ENCODE measurements around the gene TMEM212.

Gene TMEM212

GRCh38 chr3:171827836-171828458 is 15.2 kb upstream of the TMEM212 start:
- H3K4me1 ChIP-seq (ENCODE audit: control insufficient read depth in 1 of 2, insufficient read depth in 2 of 2, low read length in 2 of 2) = peaks cover 0 to 15% of the 10 kb centered on the region in 2 donors
- no peaks in the 10 kb centered on the region for H3K36me3 ChIP-seq (ENCODE audit: control insufficient read depth in 1 of 2, insufficient read depth in 2 of 2, low read length in 2 of 2)
- no peaks in the 10 kb centered on the region for H3K9me3 ChIP-seq (ENCODE audit: control insufficient read depth in 1 of 2, low read length in 2 of 2)
- no peak overlapping the region for H3K4me3 ChIP-seq (ENCODE audit: low read depth in 1 of 2, low read length in 2 of 2)
- H3K27me3 ChIP-seq (ENCODE audit: low read depth, low read length) = no peaks in the 10 kb centered on the region
- H3K27ac ChIP-seq (ENCODE audit: low read length) = no peak overlapping the region

- H3K27me3 ChIP-seq (ENCODE audit: low read depth, low read length) = no peaks in the 10 kb centered on the region
- H3K27ac ChIP-seq (ENCODE audit: low read length) = no peak overlapping the region
- H3K9me3 ChIP-seq (ENCODE audit: control insufficient read depth in 1 of 2, low read length in 2 of 2) = no peaks in the 10 kb centered on the region
- H3K4me3 ChIP-seq (ENCODE audit: low read depth in 1 of 2, low read length in 2 of 2) = no peak overlapping the region
- H3K36me3 ChIP-seq (ENCODE audit: control insufficient read depth in 1 of 2, insufficient read depth in 2 of 2, low read length in 2 of 2) = no peaks in the 10 kb centered on the region
- H3K4me1 ChIP-seq (ENCODE audit: control insufficient read depth in 1 of 2, insufficient read depth in 2 of 2, low read length in 2 of 2) = peaks cover 0 to 15% of the 10 kb centered on the region in 2 donors
Observed at GRCh38 chr3:171828902-171829770, 14.0 kb upstream of the TMEM212 start.

GRCh38 chr3:171829841-171830517 is 13.2 kb upstream of the TMEM212 start:
- Histone ChIP-seq H3K4me1 (ENCODE audit: control insufficient read depth in 1 of 2, insufficient read depth in 2 of 2, low read length in 2 of 2) (peaks cover 0 to 9% of the 10 kb centered on the region in 2 donors), H3K36me3 (ENCODE audit: control insufficient read depth in 1 of 2, insufficient read depth in 2 of 2, low read length in 2 of 2) (no peaks in the 10 kb centered on the region), H3K27ac (ENCODE audit: low read length) (no peak overlapping the region), H3K4me3 (ENCODE audit: low read depth in 1 of 2, low read length in 2 of 2) (no peak overlapping the region), H3K9me3 (ENCODE audit: control insufficient read depth in 1 of 2, low read length in 2 of 2) (no peaks in the 10 kb centered on the region), H3K27me3 (ENCODE audit: low read depth, low read length) (no peaks in the 10 kb centered on the region)

- peaks cover 0 to 9% of the 10 kb centered on the region in 2 donors for H3K4me1 ChIP-seq (ENCODE audit: control insufficient read depth in 1 of 2, insufficient read depth in 2 of 2, low read length in 2 of 2)
- no peaks in the 10 kb centered on the region for H3K36me3 ChIP-seq (ENCODE audit: control insufficient read depth in 1 of 2, insufficient read depth in 2 of 2, low read length in 2 of 2)
- H3K27ac ChIP-seq (ENCODE audit: low read length) = no peak overlapping the region
- H3K4me3 ChIP-seq (ENCODE audit: low read depth in 1 of 2, low read length in 2 of 2) = no peak overlapping the region
- no peaks in the 10 kb centered on the region for H3K27me3 ChIP-seq (ENCODE audit: low read depth, low read length)
- H3K9me3 ChIP-seq (ENCODE audit: control insufficient read depth in 1 of 2, low read length in 2 of 2) = no peaks in the 10 kb centered on the region
Observed at GRCh38 chr3:171830518-171830875, 12.7 kb upstream of the TMEM212 start.

GRCh38 chr3:171831936-171832335 is 11.2 kb upstream of the TMEM212 start:
- H3K4me1 ChIP-seq (ENCODE audit: control insufficient read depth in 1 of 2, insufficient read depth in 2 of 2, low read length in 2 of 2) = peaks cover 0 to 9% of the 10 kb centered on the region in 2 donors

GRCh38 chr3:171832989-171833388 is 10.2 kb upstream of the TMEM212 start:
- H3K36me3 ChIP-seq (ENCODE audit: control insufficient read depth in 1 of 2, insufficient read depth in 2 of 2, low read length in 2 of 2) = no peaks in the 10 kb centered on the region
- no peak overlapping the region for H3K4me3 ChIP-seq (ENCODE audit: low read depth in 1 of 2, low read length in 2 of 2)
- peaks cover 0 to 9% of the 10 kb centered on the region in 2 donors for H3K4me1 ChIP-seq (ENCODE audit: control insufficient read depth in 1 of 2, insufficient read depth in 2 of 2, low read length in 2 of 2)
- H3K27me3 ChIP-seq (ENCODE audit: low read depth, low read length) = no peaks in the 10 kb centered on the region
- H3K27ac ChIP-seq (ENCODE audit: low read length) = peak overlapping the region; percentile 24
- H3K9me3 ChIP-seq (ENCODE audit: control insufficient read depth in 1 of 2, low read length in 2 of 2) = no peaks in the 10 kb centered on the region

More at GRCh38 chr3:171831936-171832335, 11.2 kb upstream of the TMEM212 start:
- Histone ChIP-seq H3K4me3 (ENCODE audit: low read depth in 1 of 2, low read length in 2 of 2) (no peak overlapping the region), H3K9me3 (ENCODE audit: control insufficient read depth in 1 of 2, low read length in 2 of 2) (no peaks in the 10 kb centered on the region), H3K36me3 (ENCODE audit: control insufficient read depth in 1 of 2, insufficient read depth in 2 of 2, low read length in 2 of 2) (no peaks in the 10 kb centered on the region), H3K27me3 (ENCODE audit: low read depth, low read length) (no peaks in the 10 kb centered on the region), H3K27ac (ENCODE audit: low read length) (no peak overlapping the region)

GRCh38 chr3:171833789-171834460 is 9.2 kb upstream of the TMEM212 start:
- H3K36me3 ChIP-seq (ENCODE audit: control insufficient read depth in 1 of 2, insufficient read depth in 2 of 2, low read length in 2 of 2) = no peaks in the 10 kb centered on the region
- H3K27me3 ChIP-seq (ENCODE audit: low read depth, low read length) = no peaks in the 10 kb centered on the region
- H3K9me3 ChIP-seq (ENCODE audit: control insufficient read depth in 1 of 2, low read length in 2 of 2) = no peaks in the 10 kb centered on the region
- H3K27ac ChIP-seq (ENCODE audit: low read length) = peak overlapping the region; percentile 24
- H3K4me3 ChIP-seq (ENCODE audit: low read depth in 1 of 2, low read length in 2 of 2) = no peak overlapping the region
- peaks cover 0 to 16% of the 10 kb centered on the region in 2 donors for H3K4me1 ChIP-seq (ENCODE audit: control insufficient read depth in 1 of 2, insufficient read depth in 2 of 2, low read length in 2 of 2)

- no peaks in the 10 kb centered on the region for H3K27me3 ChIP-seq (ENCODE audit: low read depth, low read length)
- peaks cover 0 to 19% of the 10 kb centered on the region in 2 donors for H3K4me1 ChIP-seq (ENCODE audit: control insufficient read depth in 1 of 2, insufficient read depth in 2 of 2, low read length in 2 of 2)
- H3K27ac ChIP-seq (ENCODE audit: low read length) = no peak overlapping the region
- H3K4me3 ChIP-seq (ENCODE audit: low read depth in 1 of 2, low read length in 2 of 2) = no peak overlapping the region
- H3K9me3 ChIP-seq (ENCODE audit: control insufficient read depth in 1 of 2, low read length in 2 of 2) = no peaks in the 10 kb centered on the region
- H3K36me3 ChIP-seq (ENCODE audit: control insufficient read depth in 1 of 2, insufficient read depth in 2 of 2, low read length in 2 of 2) = no peaks in the 10 kb centered on the region
Observed at GRCh38 chr3:171834461-171834801, 8.7 kb upstream of the TMEM212 start.

- no peaks in the 10 kb centered on the region for H3K9me3 ChIP-seq (ENCODE audit: control insufficient read depth in 1 of 2, low read length in 2 of 2)
- H3K36me3 ChIP-seq (ENCODE audit: control insufficient read depth in 1 of 2, insufficient read depth in 2 of 2, low read length in 2 of 2) = no peaks in the 10 kb centered on the region
- no peaks in the 10 kb centered on the region for H3K27me3 ChIP-seq (ENCODE audit: low read depth, low read length)
- H3K27ac ChIP-seq (ENCODE audit: low read length) = no peak overlapping the region
- H3K4me3 ChIP-seq (ENCODE audit: low read depth in 1 of 2, low read length in 2 of 2) = no peak overlapping the region
- peaks cover 0 to 12% of the 10 kb centered on the region in 2 donors for H3K4me1 ChIP-seq (ENCODE audit: control insufficient read depth in 1 of 2, insufficient read depth in 2 of 2, low read length in 2 of 2)
Observed at GRCh38 chr3:171835116-171835515, 8.0 kb upstream of the TMEM212 start.

GRCh38 chr3:171835613-171836012 is 7.5 kb upstream of the TMEM212 start:
- Histone ChIP-seq H3K27me3 (ENCODE audit: low read depth, low read length) (no peaks in the 10 kb centered on the region), H3K27ac (ENCODE audit: low read length) (no peak overlapping the region), H3K9me3 (ENCODE audit: control insufficient read depth in 1 of 2, low read length in 2 of 2) (no peaks in the 10 kb centered on the region), H3K36me3 (ENCODE audit: control insufficient read depth in 1 of 2, insufficient read depth in 2 of 2, low read length in 2 of 2) (no peaks in the 10 kb centered on the region), H3K4me3 (ENCODE audit: low read depth in 1 of 2, low read length in 2 of 2) (no peak overlapping the region), H3K4me1 (ENCODE audit: control insufficient read depth in 1 of 2, insufficient read depth in 2 of 2, low read length in 2 of 2) (peaks cover 0 to 10% of the 10 kb centered on the region in 2 donors)

- Histone ChIP-seq H3K4me3 (ENCODE audit: low read depth in 1 of 2, low read length in 2 of 2) (no peak overlapping the region), H3K27ac (ENCODE audit: low read length) (no peak overlapping the region), H3K4me1 (ENCODE audit: control insufficient read depth in 1 of 2, insufficient read depth in 2 of 2, low read length in 2 of 2) (peaks cover 0 to 10% of the 10 kb centered on the region in 2 donors), H3K27me3 (ENCODE audit: low read depth, low read length) (no peaks in the 10 kb centered on the region), H3K9me3 (ENCODE audit: control insufficient read depth in 1 of 2, low read length in 2 of 2) (no peaks in the 10 kb centered on the region), H3K36me3 (ENCODE audit: control insufficient read depth in 1 of 2, insufficient read depth in 2 of 2, low read length in 2 of 2) (no peaks in the 10 kb centered on the region)
Observed at GRCh38 chr3:171836855-171837254, 6.3 kb upstream of the TMEM212 start.
